GM15510 (cell line): ENCODE results near the gene COL6A3.

Experiments used
- POLR2A ChIP-seq: IDR thresholded peaks from 3 replicates; pipeline ENCODE4 v1.6.1; 2011; ENCODE audit warnings: borderline replicate concordance; ENCODE audit not compliant: insufficient read length; ENCODE audit errors: extremely low read depth

COL6A3 gene

GRCh38 chr2:237297421-237298150, 116.4 kb downstream of the COL6A3 start:
- no peak for TF ChIP-seq POLR2A

- no peak for TF ChIP-seq POLR2A
These were observed 117.2 kb downstream of the COL6A3 start for GRCh38 chr2:237296756-237297155.

- no peak for TF ChIP-seq POLR2A
These were observed 118.0 kb downstream of the COL6A3 start for GRCh38 chr2:237295889-237296480.

- no peak for TF ChIP-seq POLR2A
These were observed 119.5 kb downstream of the COL6A3 start for GRCh38 chr2:237294460-237294859.

GRCh38 chr2:237293978-237294377, 120.0 kb downstream of the COL6A3 start:
- TF ChIP-seq POLR2A = no peak

GRCh38 chr2:237291138-237291792, 122.7 kb downstream of the COL6A3 start:
- TF ChIP-seq POLR2A = no peak

GRCh38 chr2:237290261-237290660, 123.7 kb downstream of the COL6A3 start:
- TF ChIP-seq POLR2A = no peak

GRCh38 chr2:237289139-237289538, 124.8 kb downstream of the COL6A3 start:
- no peak for TF ChIP-seq POLR2A

GRCh38 chr2:237287872-237288271, 126.1 kb downstream of the COL6A3 start:
- no peak for TF ChIP-seq POLR2A

- no peak for TF ChIP-seq POLR2A
These were observed 130.6 kb downstream of the COL6A3 start for GRCh38 chr2:237283131-237283928.

GRCh38 chr2:237282568-237283128, 131.3 kb downstream of the COL6A3 start:
- no peak for TF ChIP-seq POLR2A

GRCh38 chr2:237281836-237282306, 132.1 kb downstream of the COL6A3 start:
- TF ChIP-seq POLR2A = no peak

- no peak for TF ChIP-seq POLR2A
These were observed 133.0 kb downstream of the COL6A3 start for GRCh38 chr2:237280939-237281338.

GRCh38 chr2:237280229-237280628, 133.7 kb downstream of the COL6A3 start:
- TF ChIP-seq POLR2A = no peak
